ENCODE results near the gene ZMIZ1. TPM values are rescaled to one million over a fixed set of nuclear protein-coding genes. Genes with fewer than 3 reads are reported as not detected.

ZMIZ1 gene
- polyA plus RNA-seq, 2 of the 4 experiments (the other 2 are of a cell fraction) = 8.1 to 30.3 TPM

DNA sequence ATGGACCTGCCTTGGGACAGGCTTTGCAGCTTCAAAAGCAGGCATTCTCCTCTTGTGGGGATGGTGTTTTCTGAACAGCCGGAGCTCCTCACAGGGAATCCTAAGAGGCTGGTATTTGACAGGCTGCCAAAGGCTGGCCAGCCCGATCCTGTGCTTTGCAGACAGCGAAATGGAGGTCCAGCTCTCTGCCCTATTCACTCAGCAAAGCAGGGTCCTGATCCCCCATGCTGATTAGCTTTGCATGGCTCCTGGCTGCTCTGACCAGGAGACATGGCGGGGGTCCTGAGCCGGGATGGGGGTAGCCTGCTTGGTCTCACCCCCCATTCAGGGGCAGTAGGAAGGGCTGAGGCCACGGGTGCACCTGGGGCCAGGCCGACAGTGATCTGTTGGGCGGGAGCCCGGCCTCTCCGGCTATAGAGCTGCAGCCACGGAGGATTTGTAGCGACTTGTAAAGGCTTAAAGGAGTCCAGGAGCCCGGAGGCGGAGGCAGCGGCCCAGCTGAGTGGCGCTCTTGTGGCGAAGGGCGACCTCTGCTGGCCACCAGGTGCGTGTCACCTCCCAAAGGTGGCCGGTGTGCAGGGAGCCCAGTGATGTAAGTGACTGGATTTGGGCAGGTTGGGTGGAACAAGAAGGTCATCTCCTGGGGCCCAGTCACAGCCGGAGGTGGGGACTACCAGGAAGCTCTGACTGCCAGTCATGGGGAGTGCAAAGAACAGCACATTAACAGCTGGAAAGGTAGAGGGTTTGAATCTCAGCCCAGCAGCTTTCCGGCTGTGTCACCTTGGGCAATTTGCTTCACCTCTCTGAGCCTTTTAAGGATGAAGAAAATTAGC, 126.5 kb downstream of the ZMIZ1 start:
- H3K4me1 ChIP-seq = peaks cover 50% of the 10 kb centered on the region
- no peak overlapping the region for H3K4me3 ChIP-seq
- peak overlapping the region; percentile 65 for H3K4me2 ChIP-seq
- peak; percentile 77 to 87 for ATAC-seq
- DNase-seq (ENCODE audit: low read depth in 1 of 2, low spot score in 1 of 2) = peak; percentile 77 to 88
- 16% methylated on average over 10 of the region's 22 CpGs for WGBS (ENCODE audit: missing lambda C conversion rate)
- H3K9me3 ChIP-seq = no peaks in the 10 kb centered on the region
- FAIRE-seq = no peak
- peak overlapping the region; percentile 75 to 88 for H3K27ac ChIP-seq
- POLR2A ChIA-PET = interaction anchor here (0.6 to 2.1 kb wide), 6 partner anchors 11 to 1149 kb away, joined by 3 to 10 read pairs (median 4); no protein-coding TSS in a partner anchor
- peak; percentile 94 for TF ChIP-seq SMC3 (IDR thresholded peaks at IDR 0.05)
- no peak for TF ChIP-seq ESRRA (IDR thresholded peaks at IDR 0.05; ENCODE audit: borderline replicate concordance, low read length)
- no peak for TF ChIP-seq RARB (CRISPR knock-in tag; IDR thresholded peaks at IDR 0.05)
- TF ChIP-seq HOXB13 (CRISPR knock-in tag; IDR thresholded peaks at IDR 0.05; ENCODE audit: low read depth) = no peak
- no peak for TF ChIP-seq CBX2 (IDR thresholded peaks at IDR 0.05; ENCODE audit: borderline replicate concordance, low read depth)
- TF ChIP-seq ZC3H11A (IDR thresholded peaks at IDR 0.05) = no peak
- no peak for TF ChIP-seq CHD2 (IDR thresholded peaks at IDR 0.05; ENCODE audit: low read length, partially characterized antibody)
- TF ChIP-seq ZFP36 (IDR thresholded peaks at IDR 0.05; ENCODE audit: borderline replicate concordance, partially characterized antibody) = peak; percentile 22
- TF ChIP-seq KDM1A (IDR thresholded peaks at IDR 0.05; ENCODE audit: low read depth) = no peak
- no peak for TF ChIP-seq FOXS1 (CRISPR knock-in tag; IDR thresholded peaks at IDR 0.05)
- 0 out of 5 replicates have a peak, but pooled peaks of 1 of the 2 experiments have one; percentile 20 for TF ChIP-seq JUN (IDR thresholded peaks at IDR 0.05)
- no peak for TF ChIP-seq EHF (CRISPR knock-in tag; IDR thresholded peaks at IDR 0.05)
- TF ChIP-seq CBX8 (IDR thresholded peaks at IDR 0.05) = no peak
- no peak for TF ChIP-seq PHF8 (IDR thresholded peaks at IDR 0.05; ENCODE audit: borderline replicate concordance, low read depth)
- no peak for TF ChIP-seq CEBPB (IDR thresholded peaks at IDR 0.05)
- TF ChIP-seq, protein P1, sequence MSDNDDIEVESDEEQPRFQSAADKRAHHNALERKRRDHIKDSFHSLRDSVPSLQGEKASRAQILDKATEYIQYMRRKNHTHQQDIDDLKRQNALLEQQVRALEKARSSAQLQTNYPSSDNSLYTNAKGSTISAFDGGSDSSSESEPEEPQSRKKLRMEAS (IDR thresholded peaks at IDR 0.05) = peak; percentile 38; the same call in 1 of the 2 replicates
- peak; percentile 94 to 99 for TF ChIP-seq RAD21 (conservative IDR thresholded peaks at IDR 0.05 in 1 of 2, IDR thresholded peaks at IDR 0.05 in 1 of 2)
- TF ChIP-seq, protein P2, sequence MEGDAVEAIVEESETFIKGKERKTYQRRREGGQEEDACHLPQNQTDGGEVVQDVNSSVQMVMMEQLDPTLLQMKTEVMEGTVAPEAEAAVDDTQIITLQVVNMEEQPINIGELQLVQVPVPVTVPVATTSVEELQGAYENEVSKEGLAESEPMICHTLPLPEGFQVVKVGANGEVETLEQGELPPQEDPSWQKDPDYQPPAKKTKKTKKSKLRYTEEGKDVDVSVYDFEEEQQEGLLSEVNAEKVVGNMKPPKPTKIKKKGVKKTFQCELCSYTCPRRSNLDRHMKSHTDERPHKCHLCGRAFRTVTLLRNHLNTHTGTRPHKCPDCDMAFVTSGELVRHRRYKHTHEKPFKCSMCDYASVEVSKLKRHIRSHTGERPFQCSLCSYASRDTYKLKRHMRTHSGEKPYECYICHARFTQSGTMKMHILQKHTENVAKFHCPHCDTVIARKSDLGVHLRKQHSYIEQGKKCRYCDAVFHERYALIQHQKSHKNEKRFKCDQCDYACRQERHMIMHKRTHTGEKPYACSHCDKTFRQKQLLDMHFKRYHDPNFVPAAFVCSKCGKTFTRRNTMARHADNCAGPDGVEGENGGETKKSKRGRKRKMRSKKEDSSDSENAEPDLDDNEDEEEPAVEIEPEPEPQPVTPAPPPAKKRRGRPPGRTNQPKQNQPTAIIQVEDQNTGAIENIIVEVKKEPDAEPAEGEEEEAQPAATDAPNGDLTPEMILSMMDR (IDR thresholded peaks at IDR 0.05) = peak; percentile 93
- no peak for TF ChIP-seq ZSCAN20 (CRISPR knock-in tag; IDR thresholded peaks at IDR 0.05)
- TF ChIP-seq ZNF302 (CRISPR knock-in tag; IDR thresholded peaks at IDR 0.05) = no peak
- CTCF ChIA-PET = interaction anchor here (0.6 to 14.8 kb wide), 84 partner anchors 8 to 1166 kb away, joined by 3 to 373 read pairs (median 4); partner anchors contain the start of genes POLR3A and ZMIZ1

DNA sequence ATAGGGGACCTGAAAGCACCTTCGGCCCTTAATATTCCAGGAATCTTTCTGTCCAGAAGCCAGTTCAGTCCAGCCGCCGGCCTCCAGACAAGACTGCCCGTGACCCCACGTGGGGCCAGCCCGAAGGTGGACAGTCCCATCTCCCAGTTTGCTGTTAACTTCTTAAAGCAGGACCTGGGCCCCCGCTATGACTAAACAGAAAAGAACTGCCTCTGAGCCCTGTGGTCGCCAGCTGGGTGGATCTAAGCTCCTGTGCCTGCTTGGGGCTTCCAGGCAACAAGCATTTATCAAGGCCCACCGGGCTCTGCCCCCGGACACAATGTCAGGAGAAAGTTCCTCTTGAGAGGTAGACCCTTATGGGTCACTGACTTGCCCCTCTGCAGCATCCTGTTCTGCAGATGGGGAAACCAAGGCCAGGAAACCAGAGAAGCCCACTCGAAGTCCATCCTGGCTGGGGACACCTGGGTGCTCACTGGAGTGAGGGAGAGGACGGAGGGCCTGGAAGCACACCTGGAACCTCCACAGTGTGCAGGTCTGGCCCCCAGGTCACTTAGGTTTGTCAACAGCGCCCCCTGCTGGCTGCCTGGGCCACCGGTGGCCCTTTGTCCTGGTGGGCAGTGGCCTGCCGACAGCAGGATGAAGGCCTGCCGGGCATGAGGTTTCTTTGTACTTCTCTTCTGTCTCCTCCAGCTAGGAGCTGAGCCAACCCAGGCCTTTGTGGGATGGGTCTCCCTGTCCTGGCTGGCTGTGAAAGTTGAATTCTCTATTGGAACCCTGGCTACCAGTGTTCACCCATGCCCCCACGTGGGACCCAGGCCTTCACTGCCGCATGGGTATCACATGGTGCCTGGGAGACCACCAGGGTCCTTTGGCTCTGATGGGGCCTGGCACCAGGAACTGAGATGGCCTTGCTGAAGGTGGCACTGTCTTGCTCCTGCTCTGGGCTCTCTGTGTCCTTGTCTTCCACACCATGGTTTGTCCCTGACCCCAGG, 128.0 kb downstream of the ZMIZ1 start:
- TF ChIP-seq, protein P2 (IDR thresholded peaks at IDR 0.05) = peak; percentile 90
- TF ChIP-seq SMC3 (IDR thresholded peaks at IDR 0.05) = peak; percentile 78
- TF ChIP-seq FOSL2 (IDR thresholded peaks at IDR 0.05) = no peak
- no peak for TF ChIP-seq FOSL2 (CRISPR knock-in tag; IDR thresholded peaks at IDR 0.05)
- TF ChIP-seq, protein P1 (IDR thresholded peaks at IDR 0.05) = 0 out of 2 replicates have a peak, but pooled peaks have one; percentile 16
- peak; percentile 90 to 91 for TF ChIP-seq RAD21 (conservative IDR thresholded peaks at IDR 0.05 in 1 of 2, IDR thresholded peaks at IDR 0.05 in 1 of 2)
- TF ChIP-seq JUNB (IDR thresholded peaks at IDR 0.05) = no peak
- Histone ChIP-seq H3K4me2 (no peak overlapping the region), H3K27ac (peak overlapping the region; percentile 18 to 88; a peak in 3 of 6 replicates), H3K4me1 (peaks cover 38% of the 10 kb centered on the region), H3K9me3 (no peaks in the 10 kb centered on the region), H3K4me3 (no peak overlapping the region)
- WGBS (ENCODE audit: missing lambda C conversion rate) = 59% methylated on average over 15 of the region's 18 CpGs
- ATAC-seq (peak; percentile 57 to 76; a peak in 4 of 6 replicates), DNase-seq (ENCODE audit: low read depth in 1 of 2, low spot score in 1 of 2) (peak; percentile 73 to 82), FAIRE-seq (no peak)
- POLR2A ChIA-PET = no interaction called here
- CTCF ChIA-PET = interaction anchor here (0.7 to 14.8 kb wide), 67 partner anchors 9 to 1160 kb away, joined by 3 to 373 read pairs (median 4); partner anchors contain the start of gene ZMIZ1
